SKM-1 treated with dmso at 0.1 percent for 144 hours (cell line): ENCODE results near the gene GLRX.
"Not testable (repeated sequence)": the region's sequence is repeated elsewhere in the genome, so short reads cannot be mapped to it uniquely, and the experiment has no call there.

ENCODE experiments used
- DNase-seq: peaks from one replicate; lab custom pipeline; 2025; ENCODE audit not compliant: unreplicated experiment; lab: John Stamatoyannopoulos, UW

The GLRX gene

GRCh38 chr5:95830226-95830625 lies 7.7 kb upstream of the GLRX start:
- no peak for DNase-seq

- DNase-seq: no peak
These were observed 5.3 kb upstream of the GLRX start for GRCh38 chr5:95827892-95828246.

GRCh38 chr5:95826949-95827891 lies 4.7 kb upstream of the GLRX start:
- DNase-seq: no peak

- no peak for DNase-seq
These were observed 3.0 kb upstream of the GLRX start for GRCh38 chr5:95825495-95825894.

- no peak for DNase-seq
These were observed 2.2 kb upstream of the GLRX start for GRCh38 chr5:95824747-95825146.

- peak; percentile 78 for DNase-seq
These were observed 1.4 kb upstream of the GLRX start for GRCh38 chr5:95823738-95824609.

- no peak for DNase-seq
These were observed 752 bp upstream of the GLRX start for GRCh38 chr5:95823218-95823737.

- DNase-seq: no peak
These were observed 434 bp downstream of the GLRX start for GRCh38 chr5:95822043-95822541.

GRCh38 chr5:95821110-95822021 lies 1.2 kb downstream of the GLRX start:
- no peak for DNase-seq

- peak; percentile 100 for DNase-seq
These were observed 4.1 kb downstream of the GLRX start for GRCh38 chr5:95818181-95819147.

- DNase-seq: no peak
These were observed 5.1 kb downstream of the GLRX start for GRCh38 chr5:95817430-95817829.

GRCh38 chr5:95816776-95817175 lies 5.8 kb downstream of the GLRX start:
- no peak for DNase-seq

GRCh38 chr5:95816341-95816740 lies 6.2 kb downstream of the GLRX start:
- no peak for DNase-seq

GRCh38 chr5:95815155-95815729 lies 7.3 kb downstream of the GLRX start:
- no peak for DNase-seq

- DNase-seq: not testable (repeated sequence)
These were observed 9.5 kb downstream of the GLRX start for GRCh38 chr5:95813035-95813434.

GRCh38 chr5:95812074-95812471 lies 10.5 kb downstream of the GLRX start:
- no peak for DNase-seq

GRCh38 chr5:95811461-95812073 lies 11.0 kb downstream of the GLRX start:
- not testable (repeated sequence) for DNase-seq

GRCh38 chr5:95811126-95811423 lies 11.5 kb downstream of the GLRX start:
- DNase-seq: not testable (repeated sequence)
